PC-9 (cell line): ENCODE results near the gene PTPN11. TPM values are rescaled to one million over a fixed set of nuclear protein-coding genes. Genes with fewer than 3 reads are reported as not detected.
"Not testable (repeated sequence)": the region's sequence is repeated elsewhere in the genome, so short reads cannot be mapped to it uniquely, and the experiment has no call there.

ENCODE experiments used
- BruUV-seq: library from RNA; stranded (reverse); fragments of 400-500 nt; replicated peaks from 2 replicates; lab custom pipeline; 2021; lab: Mats Ljungman, UMichigan
- CTCF ChIA-PET: fragments of 300-600 bp; sonication (Branson Sonifier 250); formaldehyde crosslinking; loops from one replicate; lab custom pipeline; 2022; ENCODE audit warnings: antibody characterized with exemption; lab: Charles Lee
- POLR2A ChIA-PET: fragments of 300-600 bp; sonication (Branson Sonifier 250); formaldehyde crosslinking; loops from one replicate; lab custom pipeline; 2022; ENCODE audit warnings: antibody characterized with exemption; ENCODE audit not compliant: unreplicated experiment; lab: Charles Lee
- DNase-seq, 2 experiments: peaks; one replicate each; pipeline versions ENCODE4 v3.0.0 to v3.0.0-alpha.2; 2015 to 2022; ENCODE audit warnings: mixed read lengths in 1 of 2
- H2AFZ ChIP-seq: fragments of 200-600 bp; sonication (generic); 2 replicates; pipeline ENCODE4 v1.8.1; 2017; ENCODE audit warnings: antibody characterized with exemption
- H3F3A ChIP-seq: fragments of 200-600 bp; sonication (generic); 2 replicates; pipeline ENCODE4 v1.8.1; 2017; ENCODE audit warnings: antibody characterized with exemption, mild to moderate bottlenecking, low read depth; ENCODE audit not compliant: insufficient read depth
- H3K27ac ChIP-seq: fragments of 200-600 bp; sonication (generic); 2 replicates; pipeline ENCODE4 v1.6.1; 2016; ENCODE audit warnings: mixed run types
- H3K27me3 ChIP-seq: fragments of 200-600 bp; sonication (generic); 2 replicates; pipeline ENCODE4 v1.6.1; 2016; ENCODE audit warnings: low read depth, mixed run types; ENCODE audit not compliant: insufficient read depth
- H3K36me3 ChIP-seq: fragments of 200-600 bp; sonication (generic); 2 replicates; pipeline ENCODE4 v1.6.1; 2016; ENCODE audit warnings: low read depth, mixed run types
- H3K4me1 ChIP-seq: fragments of 200-600 bp; sonication (generic); replicated peaks from 2 replicates; pipeline ENCODE4 v1.6.1; 2016; ENCODE audit warnings: mixed run types; ENCODE audit not compliant: insufficient read depth
- H3K4me2 ChIP-seq: fragments of 200-600 bp; sonication (generic); 2 replicates; pipeline ENCODE4 v1.6.1; 2017; ENCODE audit warnings: mixed run types
- H3K4me3 ChIP-seq: fragments of 200-600 bp; sonication (generic); 2 replicates; pipeline ENCODE4 v1.6.1; 2016; ENCODE audit warnings: mixed run types
- H3K79me2 ChIP-seq: fragments of 200-600 bp; sonication (generic); 2 replicates; pipeline ENCODE4 v1.6.1; 2017; ENCODE audit warnings: low read depth, mixed run types
- H3K9me2 ChIP-seq: fragments of 200-600 bp; sonication (generic); 2 replicates; pipeline ENCODE4 v1.8.1; 2017; ENCODE audit warnings: mild to moderate bottlenecking; ENCODE audit not compliant: insufficient read depth
- H3K9me3 ChIP-seq: fragments of 200-600 bp; sonication (generic); 2 replicates; pipeline ENCODE4 v1.8.1; 2016; ENCODE audit warnings: low read depth; ENCODE audit not compliant: insufficient read depth
- H4K20me1 ChIP-seq: fragments of 200-600 bp; sonication (generic); 2 replicates; pipeline ENCODE4 v1.8.1; 2017; ENCODE audit not compliant: insufficient read depth
- EZH2 ChIP-seq: fragments of 200-600 bp; sonication (generic); IDR thresholded peaks from 2 replicates; pipeline ENCODE4 v1.8.0; 2017; ENCODE audit warnings: antibody characterized with exemption, low read depth
- intact Hi-C: fragments of 100-400 bp; cut with micrococcal nuclease; formaldehyde crosslinking; loops from one replicate; pipeline ENCODE4 v1.10.0; 2022; ENCODE audit not compliant: unreplicated experiment
- total RNA-seq: library from RNA; stranded (reverse); gene quantifications from 2 replicates; pipeline ENCODE4 v1.2.3, GENCODE V29; 2021
- TF ChIP-seq, protein P1 (sequence below): fragments of 200-600 bp; sonication (generic); conservative IDR thresholded peaks from 2 replicates; pipeline ENCODE4 v1.6.1; 2017; ENCODE audit warnings: mixed run types, antibody characterized with exemption, mild to moderate bottlenecking, moderate library complexity

The PTPN11 gene
- total RNA-seq, 1 experiment from 2014 or later: 113 TPM

DNA sequence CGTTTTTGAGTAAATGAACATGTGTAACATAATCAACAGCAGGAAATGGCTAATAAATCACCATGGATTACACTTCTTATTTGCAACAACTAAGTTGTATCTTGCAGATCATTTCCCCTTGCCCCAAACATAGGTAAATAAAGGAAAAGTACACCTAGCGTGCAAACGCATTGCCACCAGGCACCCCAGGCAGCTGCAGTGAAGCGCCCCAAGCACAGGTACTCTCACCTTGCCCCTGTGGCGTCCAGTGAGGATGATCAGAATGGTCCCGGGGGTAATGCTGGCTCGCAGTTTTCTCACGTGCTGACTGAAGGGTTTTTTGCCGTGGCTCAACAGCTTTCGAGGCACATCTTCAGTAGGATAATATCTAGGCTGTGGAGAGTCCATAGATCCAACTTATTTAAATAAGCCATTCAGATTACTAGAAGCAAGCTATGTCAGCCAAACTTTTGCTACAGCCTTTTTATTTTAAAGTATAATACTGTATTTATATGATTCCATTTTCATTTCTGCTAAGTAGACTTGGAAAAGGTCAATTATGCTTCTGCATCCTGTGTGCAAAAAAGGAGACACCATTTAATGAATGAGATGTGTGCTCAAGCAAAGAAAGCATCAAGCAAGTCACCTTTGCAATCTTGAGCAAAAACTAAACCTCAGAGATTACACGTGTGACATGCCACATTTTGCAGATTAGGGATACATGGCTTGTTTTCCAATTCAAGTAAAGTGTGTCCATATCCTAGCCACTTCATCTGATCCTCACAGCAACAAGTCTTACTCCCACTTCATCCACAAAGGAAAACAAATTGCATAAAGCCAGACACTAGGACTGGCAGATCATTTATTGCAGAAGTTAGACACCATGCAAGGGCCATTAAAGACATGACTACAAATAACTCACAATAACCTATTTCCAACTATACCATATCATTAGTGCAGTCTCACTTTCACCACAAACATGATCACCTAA lies 11.9 kb upstream of the PTPN11 start:
- POLR2A ChIA-PET: no interaction called here
- no peaks in the 10 kb centered on the region for H3K27me3 ChIP-seq
- no peak for DNase-seq
- no peaks in the 10 kb centered on the region for H3K9me3 ChIP-seq
- H4K20me1 ChIP-seq: peaks cover 45% of the 10 kb centered on the region
- TF ChIP-seq EZH2: no peak
- TF ChIP-seq, protein P1, sequence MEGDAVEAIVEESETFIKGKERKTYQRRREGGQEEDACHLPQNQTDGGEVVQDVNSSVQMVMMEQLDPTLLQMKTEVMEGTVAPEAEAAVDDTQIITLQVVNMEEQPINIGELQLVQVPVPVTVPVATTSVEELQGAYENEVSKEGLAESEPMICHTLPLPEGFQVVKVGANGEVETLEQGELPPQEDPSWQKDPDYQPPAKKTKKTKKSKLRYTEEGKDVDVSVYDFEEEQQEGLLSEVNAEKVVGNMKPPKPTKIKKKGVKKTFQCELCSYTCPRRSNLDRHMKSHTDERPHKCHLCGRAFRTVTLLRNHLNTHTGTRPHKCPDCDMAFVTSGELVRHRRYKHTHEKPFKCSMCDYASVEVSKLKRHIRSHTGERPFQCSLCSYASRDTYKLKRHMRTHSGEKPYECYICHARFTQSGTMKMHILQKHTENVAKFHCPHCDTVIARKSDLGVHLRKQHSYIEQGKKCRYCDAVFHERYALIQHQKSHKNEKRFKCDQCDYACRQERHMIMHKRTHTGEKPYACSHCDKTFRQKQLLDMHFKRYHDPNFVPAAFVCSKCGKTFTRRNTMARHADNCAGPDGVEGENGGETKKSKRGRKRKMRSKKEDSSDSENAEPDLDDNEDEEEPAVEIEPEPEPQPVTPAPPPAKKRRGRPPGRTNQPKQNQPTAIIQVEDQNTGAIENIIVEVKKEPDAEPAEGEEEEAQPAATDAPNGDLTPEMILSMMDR: no peak
- BruUV-seq: no TSS peak
- peaks cover 32% of the 10 kb centered on the region for H3K79me2 ChIP-seq
- H3F3A ChIP-seq: peaks cover 80% of the 10 kb centered on the region
- intact Hi-C loops: no loop called here
- H3K4me3 ChIP-seq: peak overlapping the region; percentile 83
- H3K4me2 ChIP-seq: peak overlapping the region; percentile 97
- CTCF ChIA-PET: no interaction called here
- H3K36me3 ChIP-seq: peaks cover 43% of the 10 kb centered on the region
- H3K4me1 ChIP-seq: peaks cover 14% of the 10 kb centered on the region
- no peak overlapping the region for H2AFZ ChIP-seq
- no peaks in the 10 kb centered on the region for H3K9me2 ChIP-seq
- 0 out of 2 replicates have a peak overlapping the region, but pooled peaks have one; percentile 2 for H3K27ac ChIP-seq

DNA sequence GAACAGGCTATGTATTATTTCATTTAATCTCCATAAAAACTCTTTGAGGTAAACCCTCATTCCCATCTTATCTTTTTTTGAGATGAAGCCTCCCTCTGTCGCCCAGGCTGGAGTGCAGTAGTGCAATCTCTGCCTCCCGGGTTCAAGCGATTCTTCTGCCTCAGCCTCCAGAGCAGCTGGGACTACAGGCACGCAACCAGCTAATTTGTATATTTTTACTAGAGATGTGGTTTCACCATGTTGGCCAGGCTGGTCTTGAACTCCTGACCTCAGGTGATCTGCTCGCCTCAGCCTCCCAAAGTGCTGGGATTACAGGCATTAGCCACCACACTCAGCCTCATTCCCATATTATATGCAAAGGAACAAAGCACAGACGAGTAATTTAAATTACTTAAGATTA lies 11.1 kb upstream of the PTPN11 start:
- H3K27me3 ChIP-seq, H2AFZ ChIP-seq, CTCF ChIA-PET, H3K9me2 ChIP-seq, POLR2A ChIA-PET, BruUV-seq, DNase-seq, H3K9me3 ChIP-seq, intact Hi-C loops: not testable (repeated sequence)
- H3K27ac ChIP-seq: peak overlapping the region; percentile 2; the same call in 1 of the 2 replicates
- peak overlapping the region; percentile 97 for H3K4me2 ChIP-seq
- H3K79me2 ChIP-seq: peaks cover 32% of the 10 kb centered on the region
- H4K20me1 ChIP-seq: peaks cover 45% of the 10 kb centered on the region
- peaks cover 14% of the 10 kb centered on the region for H3K4me1 ChIP-seq
- peak overlapping the region; percentile 83 for H3K4me3 ChIP-seq
- peaks cover 71% of the 10 kb centered on the region for H3F3A ChIP-seq
- peaks cover 43% of the 10 kb centered on the region for H3K36me3 ChIP-seq

DNA sequence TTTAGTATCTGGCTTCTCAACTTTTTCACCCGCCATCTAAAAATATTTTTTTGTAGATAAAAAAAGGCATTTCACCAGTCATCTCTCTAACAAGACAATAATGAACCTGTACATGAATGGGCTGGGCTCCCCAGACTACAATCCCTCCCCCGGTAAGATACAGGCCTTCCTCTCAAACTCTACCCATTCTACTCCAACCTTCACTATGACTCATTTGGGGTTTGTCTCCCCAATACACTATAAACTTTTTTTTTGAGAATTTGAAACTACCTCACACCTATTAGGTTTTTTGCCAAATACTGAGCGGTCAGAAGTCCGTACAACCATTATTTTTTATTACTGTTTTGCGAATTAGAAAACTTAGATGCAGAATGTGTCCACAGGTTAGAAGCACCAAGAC lies 10.1 kb upstream of the PTPN11 start:
- TF ChIP-seq, protein P1: no peak
- no peak for TF ChIP-seq EZH2
- Histone ChIP-seq H2AFZ (0 out of 2 replicates have a peak overlapping the region, but pooled peaks have one; percentile 71), H3K4me1 (peaks cover 14% of the 10 kb centered on the region), H3F3A (peaks cover 63% of the 10 kb centered on the region), H3K9me2 (no peaks in the 10 kb centered on the region), H3K4me2 (peak overlapping the region; percentile 97), H4K20me1 (peaks cover 45% of the 10 kb centered on the region), H3K27me3 (no peaks in the 10 kb centered on the region), H3K79me2 (peaks cover 32% of the 10 kb centered on the region), H3K4me3 (peak overlapping the region; percentile 83), H3K36me3 (peaks cover 43% of the 10 kb centered on the region), H3K9me3 (no peaks in the 10 kb centered on the region), H3K27ac (peak overlapping the region; percentile 94)
- BruUV-seq: no TSS peak
- ChIA-PET POLR2A (no interaction called here), CTCF (no interaction called here)
- intact Hi-C loops: no loop called here
- no peak for DNase-seq
